ENCODE results near the gene DCP2.
"Not testable (repeated sequence)": the region's sequence is repeated elsewhere in the genome, so short reads cannot be mapped to it uniquely, and the experiment has no call there.

Gene DCP2

GRCh38 chr5:112976432-112977309, at the start of gene DCP2:
DCP2 (plus strand) TSS chr5:112976798; CDS start chr5:112976934, 136 bp downstream.
- DNase-seq (ENCODE audit: low read depth): peak; percentile 93

DNA sequence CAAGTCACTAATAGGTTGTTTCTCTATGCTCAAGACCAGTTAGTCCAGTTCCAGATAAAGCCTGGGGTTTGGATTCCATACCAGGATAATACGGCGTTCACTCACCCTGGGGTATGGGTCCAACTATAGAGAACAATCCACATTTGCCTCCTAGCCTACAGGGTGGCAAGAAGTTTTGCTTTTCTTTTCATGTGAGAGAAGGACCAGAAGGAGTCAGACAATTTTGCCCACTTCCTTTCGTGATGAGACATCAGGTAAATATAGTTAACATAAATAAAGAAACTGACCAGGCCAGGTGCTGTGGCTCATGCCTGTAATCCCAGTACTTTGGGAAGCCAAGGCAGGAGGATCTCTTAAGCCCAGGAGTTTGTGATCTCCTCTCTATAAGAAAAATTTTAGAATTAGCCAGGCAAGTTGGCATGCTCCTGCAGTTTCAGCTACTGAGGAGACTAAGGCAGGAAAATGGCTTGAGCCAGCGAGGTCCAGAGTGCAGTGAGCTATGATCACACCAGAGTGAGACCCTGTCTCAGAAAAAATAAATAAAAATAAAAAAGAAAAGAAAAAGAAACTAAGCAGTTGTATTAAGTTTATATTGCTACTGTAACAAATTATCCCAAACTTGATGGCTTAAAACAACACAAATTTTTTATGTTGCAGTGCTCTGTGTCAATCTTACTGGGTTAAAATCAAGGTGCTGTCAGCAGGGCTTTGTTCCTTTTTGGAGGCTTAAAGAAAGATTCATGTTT, 47.1 kb upstream of the DCP2 start:
- no peak for DNase-seq (ENCODE audit: low read depth)

DNA sequence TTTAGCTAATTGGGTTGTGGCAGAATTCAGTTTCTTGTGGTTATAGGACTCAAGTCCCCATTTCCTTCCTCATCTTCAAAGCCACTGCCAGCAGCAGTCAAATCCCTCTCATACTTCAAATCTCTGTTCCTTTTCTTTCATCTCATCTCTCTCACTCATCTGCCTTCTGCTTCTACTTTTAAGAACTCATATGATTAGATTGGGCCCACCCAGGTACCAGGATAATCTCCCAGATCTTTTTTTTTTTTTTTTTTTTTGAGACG, 46.6 kb upstream of the DCP2 start:
- DNase-seq (ENCODE audit: low read depth): no peak

DNA sequence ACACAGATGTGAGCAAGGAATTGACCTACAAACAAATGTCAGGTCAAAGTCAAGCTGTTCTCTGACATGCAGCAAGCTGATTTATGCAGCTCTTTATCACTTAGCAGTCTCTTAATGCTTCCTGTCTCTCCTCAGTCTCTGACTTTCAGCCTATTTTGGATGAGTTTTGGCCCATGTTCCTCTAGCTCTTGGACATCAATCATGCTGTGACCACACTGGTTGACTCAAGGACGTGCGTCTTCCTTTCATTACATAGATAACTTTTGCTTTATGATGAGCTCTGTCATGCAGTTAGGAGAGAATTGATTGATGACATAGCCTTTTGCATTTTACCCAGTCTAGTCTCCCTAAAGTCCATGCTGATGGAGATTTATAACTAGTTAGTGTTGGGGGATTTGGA, 45.1 kb upstream of the DCP2 start:
- no peak for DNase-seq (ENCODE audit: low read depth)

DNA sequence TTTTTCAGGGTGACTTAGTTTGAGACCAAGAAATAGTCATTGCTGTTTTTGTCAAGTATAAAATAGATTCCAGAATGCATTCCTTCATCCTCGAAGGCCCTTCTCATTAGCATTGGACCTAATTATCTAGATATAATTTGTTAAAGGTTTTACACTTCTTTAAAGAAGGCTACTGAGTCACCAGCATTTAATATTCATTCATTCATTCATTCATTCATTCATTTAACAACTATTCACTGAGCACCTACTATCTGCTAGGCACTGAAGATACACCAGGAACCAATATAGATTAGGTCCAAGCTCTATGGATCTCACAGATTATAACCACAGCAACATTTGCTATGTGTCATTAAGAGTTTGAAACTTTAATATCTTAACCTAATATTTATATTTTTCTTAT, 43.5 kb upstream of the DCP2 start:
- DNase-seq (ENCODE audit: low read depth): no peak

- no peak for DNase-seq (ENCODE audit: low read depth)
These were observed 42.8 kb upstream of the DCP2 start for GRCh38 chr5:112933651-112934365.

GRCh38 chr5:112934366-112934663, 42.3 kb upstream of the DCP2 start:
- no peak for DNase-seq (ENCODE audit: low read depth)

DNA sequence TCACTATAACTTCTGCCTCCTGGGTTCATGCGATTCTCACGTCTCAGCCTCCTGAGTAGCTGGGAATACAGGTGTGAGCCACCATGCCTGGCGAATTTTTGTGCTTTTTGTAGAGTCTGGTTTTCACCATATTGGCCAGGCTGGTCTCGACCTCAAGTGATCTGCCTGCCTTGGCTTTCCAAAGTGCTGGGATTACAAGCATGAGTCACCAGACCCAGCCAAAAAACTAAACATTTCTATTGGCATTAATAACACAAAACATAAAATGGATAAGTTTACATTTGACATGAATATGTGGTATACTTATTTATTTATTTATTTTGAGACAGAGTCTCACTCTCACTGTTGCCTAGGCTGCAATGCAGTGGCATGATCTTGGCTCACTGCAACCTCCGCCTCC, 40.9 kb upstream of the DCP2 start:
- no peak for DNase-seq (ENCODE audit: low read depth)

- DNase-seq (ENCODE audit: low read depth): no peak
These were observed 38.3 kb upstream of the DCP2 start for GRCh38 chr5:112938286-112938685.

- no peak for DNase-seq (ENCODE audit: low read depth)
These were observed 35.9 kb upstream of the DCP2 start for GRCh38 chr5:112940670-112941069.

GRCh38 chr5:112948458-112948857, 28.1 kb upstream of the DCP2 start:
- DNase-seq (ENCODE audit: low read depth): no peak

GRCh38 chr5:112951124-112951702, 25.4 kb upstream of the DCP2 start:
- no peak for DNase-seq (ENCODE audit: low read depth)

DNA sequence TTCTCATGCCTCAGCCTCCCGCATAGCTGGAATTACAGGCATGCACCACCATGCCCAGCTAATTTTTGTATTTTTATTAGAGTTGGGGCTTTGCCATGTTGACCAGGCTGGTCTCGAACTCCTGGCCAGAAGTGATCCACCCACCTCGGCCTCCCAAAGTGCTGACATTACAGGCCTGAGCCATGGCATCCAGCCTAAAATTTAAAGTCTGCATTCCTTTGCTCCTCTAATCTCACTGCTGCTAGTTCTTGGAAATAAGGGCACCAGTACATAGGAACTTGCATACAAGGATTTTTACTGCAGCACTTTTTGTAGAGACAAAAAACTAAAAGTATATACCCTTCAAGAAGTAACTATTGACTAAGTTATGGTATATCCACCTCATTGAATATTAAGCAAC, 20.0 kb upstream of the DCP2 start:
- no peak for DNase-seq (ENCODE audit: low read depth)

DNA sequence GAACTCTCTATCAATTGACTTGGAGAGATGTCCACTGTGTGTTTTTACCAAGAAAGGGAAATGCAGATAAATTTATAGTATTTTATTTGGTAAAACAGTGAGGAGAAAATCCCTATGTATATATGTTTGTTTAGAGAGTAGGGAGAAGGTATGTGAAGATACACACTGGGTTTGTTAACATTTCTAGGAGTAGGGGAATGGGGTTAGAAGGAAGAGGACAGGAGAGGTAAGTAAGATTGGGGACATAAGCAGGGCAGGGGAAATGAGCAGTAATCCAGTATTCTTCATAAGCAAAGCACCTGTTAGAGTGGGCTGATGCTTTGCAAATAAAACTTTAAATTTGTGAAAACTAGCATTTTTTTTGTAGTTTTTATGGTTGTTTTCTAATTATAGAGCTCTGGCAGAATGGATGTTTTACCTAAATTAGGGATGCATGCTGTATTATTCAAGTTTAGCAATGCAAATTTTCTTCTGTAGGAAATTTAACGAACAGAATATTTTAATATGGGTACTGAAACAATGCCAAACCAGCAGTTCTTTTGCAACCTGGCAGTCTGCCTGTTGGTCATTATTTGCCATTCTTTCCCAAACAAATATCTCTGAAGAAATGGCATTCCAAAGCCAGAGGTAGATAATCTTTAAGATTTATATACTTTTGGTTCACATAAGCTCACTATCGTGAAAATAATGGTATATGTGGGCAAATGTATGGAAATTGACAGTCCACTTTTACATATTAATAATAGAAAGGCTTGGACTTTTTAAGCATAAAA, 19.4 kb upstream of the DCP2 start:
- no peak for DNase-seq (ENCODE audit: low read depth)

DNA sequence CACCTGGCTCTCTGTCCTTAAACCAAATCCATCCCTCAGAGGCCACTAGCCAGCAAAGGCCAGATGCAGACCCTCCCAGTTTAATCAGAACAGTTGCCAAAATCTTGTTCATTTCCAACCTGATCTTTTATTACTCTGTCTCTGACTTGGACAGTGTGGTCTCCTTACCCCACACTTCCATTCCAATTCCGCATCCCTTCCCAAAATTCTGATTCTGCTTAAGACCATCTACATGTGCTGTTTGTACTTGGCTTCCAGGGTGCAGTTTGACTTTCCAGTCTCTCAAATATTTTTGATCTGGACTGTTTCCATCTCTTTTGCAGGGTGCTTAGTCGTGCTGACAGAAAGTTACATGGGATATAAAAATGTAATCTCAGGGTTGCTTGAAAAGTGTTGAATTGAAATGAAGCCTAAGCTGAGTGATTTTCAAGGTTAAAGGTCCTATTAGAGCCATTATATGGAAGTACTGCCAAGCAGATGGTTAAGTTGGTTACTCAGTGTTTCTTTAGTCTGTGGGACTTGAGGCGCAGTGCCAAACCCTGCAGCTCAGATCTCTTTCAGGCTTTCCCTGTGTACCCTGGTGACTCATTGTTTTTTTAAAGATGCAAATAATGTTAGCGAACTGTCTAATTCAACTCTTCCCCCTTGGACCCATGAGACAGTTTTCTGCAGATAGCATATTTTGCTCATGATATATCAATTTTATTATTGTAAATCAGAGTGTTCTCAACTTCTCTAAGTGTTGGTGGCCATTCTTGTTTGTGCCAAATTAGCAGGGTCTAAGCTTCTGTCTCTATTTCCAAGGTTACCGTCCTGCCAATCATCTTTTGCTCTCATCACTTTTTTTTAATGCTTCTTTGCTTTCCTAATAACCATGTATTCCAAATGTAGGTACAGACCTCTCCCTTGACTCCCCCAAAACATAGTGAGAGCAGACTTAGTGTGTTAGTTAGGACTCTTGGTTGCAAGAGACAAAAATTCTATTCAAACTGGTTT, 18.2 kb upstream of the DCP2 start:
- no peak for DNase-seq (ENCODE audit: low read depth)

- DNase-seq (ENCODE audit: low read depth): not testable (repeated sequence)
These were observed 16.7 kb upstream of the DCP2 start for GRCh38 chr5:112959872-112960271.

DNA sequence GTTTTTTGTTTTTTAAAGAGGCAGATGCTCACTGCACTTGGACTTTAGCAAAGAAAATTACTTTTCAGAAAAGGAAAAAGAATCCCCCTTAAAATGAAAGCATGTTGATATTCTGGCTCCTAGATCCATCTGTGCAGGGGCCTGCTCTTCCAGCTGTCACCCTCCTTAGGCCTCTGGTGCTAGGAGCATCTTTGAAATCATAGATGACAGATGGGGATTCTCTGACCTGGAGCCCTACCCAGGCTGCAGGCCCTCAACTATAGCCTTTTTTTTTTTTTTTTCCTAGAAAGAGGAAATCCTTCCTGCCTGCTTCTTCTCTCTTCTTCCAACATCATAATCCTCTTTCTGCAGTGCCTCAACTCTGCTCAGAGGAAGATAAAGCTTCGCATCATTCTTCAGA, 16.3 kb upstream of the DCP2 start:
- no peak for DNase-seq (ENCODE audit: low read depth)

- DNase-seq (ENCODE audit: low read depth): no peak
These were observed 15.6 kb upstream of the DCP2 start for GRCh38 chr5:112960863-112961504.

DNA sequence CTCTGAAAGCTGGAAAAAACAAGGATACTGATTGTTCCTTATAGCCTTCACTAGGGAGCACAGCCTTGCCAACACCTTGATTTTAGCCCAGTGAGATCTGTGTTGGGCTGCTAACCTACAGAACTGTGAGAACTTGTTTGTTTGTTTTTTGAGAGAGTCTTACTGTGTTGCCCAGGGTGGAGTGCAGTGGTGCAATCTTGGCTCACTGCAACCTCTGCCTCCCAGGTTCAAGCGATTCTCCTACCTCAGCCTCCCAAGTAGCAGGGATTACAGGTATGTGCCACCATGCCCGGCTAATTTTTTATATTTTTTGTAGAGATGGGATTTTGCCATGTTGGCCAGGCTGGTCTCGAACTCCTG, 13.2 kb upstream of the DCP2 start:
- not testable (repeated sequence) for DNase-seq (ENCODE audit: low read depth)

DNA sequence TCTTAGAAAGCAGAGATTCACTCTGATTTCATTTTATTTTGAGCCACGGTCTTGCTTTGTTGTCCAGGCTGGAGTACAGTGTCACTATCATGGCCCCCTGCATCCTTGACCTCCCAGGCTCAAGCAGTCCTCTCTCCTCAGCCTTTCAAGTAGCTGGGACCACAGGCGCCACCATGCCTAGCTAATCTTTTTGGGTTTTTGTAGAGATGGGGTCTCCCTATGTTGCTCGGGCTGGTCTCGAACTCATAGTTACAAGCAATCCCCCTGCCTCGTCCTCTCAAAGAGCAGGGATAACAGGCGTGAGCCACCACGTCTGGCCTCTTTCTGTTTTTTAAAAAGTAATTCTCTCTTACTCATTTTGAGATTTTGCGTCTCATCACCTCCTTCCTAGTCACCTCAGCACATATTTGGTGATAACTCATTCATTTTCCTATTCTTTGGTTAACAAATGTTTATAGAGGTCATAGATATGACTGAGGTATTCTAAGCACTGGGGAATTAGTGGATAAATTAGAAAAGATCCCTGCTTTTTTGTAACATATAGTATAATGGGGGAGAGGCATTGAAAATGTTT, 10.8 kb upstream of the DCP2 start:
- no peak for DNase-seq (ENCODE audit: low read depth)
